Trophoblast cell (in vitro differentiated cells and primary cell): ENCODE data around the gene NPY4R2.
"Not testable (repeated sequence)": the region's sequence is repeated elsewhere in the genome, so short reads cannot be mapped to it uniquely, and the experiment has no call there.

Experiments
- DNase-seq, 2 donors: peaks; one replicate each; pipeline ENCODE4 v3.0.0-alpha.2; 2016
- H2AFZ ChIP-seq: 2 replicates; pipeline ENCODE4 v1.6.1; 2013; ENCODE audit warnings: low read length, moderate library complexity, mild to moderate bottlenecking; ENCODE audit not compliant: insufficient read depth, poor library complexity
- H2AK5ac ChIP-seq: 2 replicates; pipeline ENCODE4 v1.6.1; 2013; ENCODE audit warnings: mild to moderate bottlenecking, low read length
- H2BK120ac ChIP-seq: 2 replicates; pipeline ENCODE4 v1.6.1; 2013; ENCODE audit warnings: low read length, mild to moderate bottlenecking, moderate library complexity; ENCODE audit not compliant: insufficient read depth, poor library complexity
- H2BK12ac ChIP-seq: 2 replicates; pipeline ENCODE4 v1.6.1; 2013; ENCODE audit warnings: mild to moderate bottlenecking, low read length, moderate library complexity
- H2BK5ac ChIP-seq: 2 replicates; pipeline ENCODE4 v1.6.1; 2013; ENCODE audit warnings: low read length, low read depth, moderate library complexity, mild to moderate bottlenecking; ENCODE audit not compliant: poor library complexity
- H3K14ac ChIP-seq: 2 replicates; pipeline ENCODE4 v1.6.1; 2013; ENCODE audit warnings: mild to moderate bottlenecking, low read length
- H3K18ac ChIP-seq: 2 replicates; pipeline ENCODE4 v1.6.1; 2013; ENCODE audit warnings: mild to moderate bottlenecking, low read length
- H3K23ac ChIP-seq: 2 replicates; pipeline ENCODE4 v1.6.1; 2013; ENCODE audit warnings: low read length
- H3K27ac ChIP-seq: 2 replicates; pipeline ENCODE4 v1.5.1; 2013; ENCODE audit warnings: low read depth, mild to moderate bottlenecking, inconsistent platforms, low read length, moderate library complexity
- H3K27me3 ChIP-seq: 2 replicates; pipeline ENCODE4 v1.6.1; 2013; ENCODE audit warnings: inconsistent platforms, mild to moderate bottlenecking, low read length, moderate library complexity; ENCODE audit not compliant: insufficient read depth
- H3K36me3 ChIP-seq, 2 experiments: 1 replicate in 1 of 2; 2 replicates in 1 of 2; pipeline ENCODE4 v1.6.1; 2013; ENCODE audit warnings: low read length in 2 of 2, mild to moderate bottlenecking in 2 of 2, moderate library complexity in 1 of 2; ENCODE audit not compliant: insufficient read depth in 2 of 2, control insufficient read depth in 1 of 2
- H3K4ac ChIP-seq: 2 replicates; pipeline ENCODE4 v1.6.1; 2013; ENCODE audit warnings: low read depth, mild to moderate bottlenecking, low read length, moderate library complexity
- H3K4me1 ChIP-seq, 2 experiments: 1 replicate in 1 of 2; 2 replicates in 1 of 2; pipeline ENCODE4 v1.6.1; 2013; ENCODE audit warnings: low read length in 2 of 2, mild to moderate bottlenecking in 2 of 2, moderate library complexity in 1 of 2; ENCODE audit not compliant: insufficient read depth in 2 of 2, control insufficient read depth in 1 of 2
- H3K4me2 ChIP-seq: 2 replicates; pipeline ENCODE4 v1.6.1; 2013; ENCODE audit warnings: inconsistent platforms, mild to moderate bottlenecking, low read length, moderate library complexity
- H3K4me3 ChIP-seq: 2 replicates; pipeline ENCODE4 v1.5.1; 2013; ENCODE audit warnings: mild to moderate bottlenecking, low read depth, low read length, inconsistent platforms
- H3K79me1 ChIP-seq: one replicate; pipeline ENCODE4 v1.6.1; 2013; ENCODE audit warnings: low read length
- H3K79me2 ChIP-seq: 2 replicates; pipeline ENCODE4 v1.6.1; 2013; ENCODE audit warnings: low read length, mild to moderate bottlenecking; ENCODE audit not compliant: control insufficient read depth, insufficient read depth, poor library complexity
- H3K9ac ChIP-seq: 2 replicates; pipeline ENCODE4 v1.6.1; 2013; ENCODE audit warnings: mild to moderate bottlenecking, low read length
- H3K9me3 ChIP-seq: 2 replicates; pipeline ENCODE4 v1.6.1; 2013; ENCODE audit warnings: low read depth, mild to moderate bottlenecking, control low read depth, inconsistent platforms, low read length; ENCODE audit not compliant: insufficient read depth
- H4K12ac ChIP-seq: 2 replicates; pipeline ENCODE4 v1.6.1; 2013; ENCODE audit warnings: low read depth, mild to moderate bottlenecking, low read length, moderate library complexity
- H4K8ac ChIP-seq: 2 replicates; pipeline ENCODE4 v1.6.1; 2013; ENCODE audit warnings: low read depth, mild to moderate bottlenecking, low read length, moderate library complexity
- H4K91ac ChIP-seq: one replicate; pipeline ENCODE4 v1.6.1; 2013; ENCODE audit warnings: low read depth, mild to moderate bottlenecking, low read length, moderate library complexity
- WGBS: extraction: QIAGEN DNeasy Blood & Tissue Kit; methylation state at CpG from one replicate; pipeline ENCODE4 v1.1.7; 2013; ENCODE audit warnings: missing lambda C conversion rate; ENCODE audit not compliant: insufficient read length, insufficient coverage; ENCODE audit errors: extremely low coverage; 5-methylcytosine and 5-hydroxymethylcytosine counted together

The NPY4R2 gene

GRCh38 chr10:47910486-47910885 lies 8.0 kb upstream of the NPY4R2 start:
- not testable (repeated sequence) for H4K8ac ChIP-seq, H3K79me2 ChIP-seq, H3K27me3 ChIP-seq, H4K91ac ChIP-seq, H3K4me1 ChIP-seq, H3K79me1 ChIP-seq, H3K27ac ChIP-seq, H3K4me2 ChIP-seq, H3K4me3 ChIP-seq, H3K23ac ChIP-seq, H3K18ac ChIP-seq, H2AK5ac ChIP-seq, H2AFZ ChIP-seq, H3K9me3 ChIP-seq, H2BK5ac ChIP-seq, H3K14ac ChIP-seq, H3K4ac ChIP-seq, H3K36me3 ChIP-seq, H3K9ac ChIP-seq, H2BK120ac ChIP-seq, H4K12ac ChIP-seq, DNase-seq, H2BK12ac ChIP-seq
- WGBS, result no CpG with 5 or more reads among the region's 4 CpGs

GRCh38 chr10:47914052-47914451 lies 4.4 kb upstream of the NPY4R2 start:
- H3K4me2 ChIP-seq, H3K27me3 ChIP-seq, H3K9me3 ChIP-seq, H3K36me3 ChIP-seq, H3K14ac ChIP-seq, H3K27ac ChIP-seq, H3K23ac ChIP-seq, H3K79me1 ChIP-seq, H3K18ac ChIP-seq, H3K4me1 ChIP-seq, H2BK5ac ChIP-seq, H3K9ac ChIP-seq, H3K79me2 ChIP-seq, H4K8ac ChIP-seq, H4K12ac ChIP-seq, DNase-seq, H2AFZ ChIP-seq, H3K4me3 ChIP-seq, H4K91ac ChIP-seq, H2AK5ac ChIP-seq, H3K4ac ChIP-seq, H2BK12ac ChIP-seq, H2BK120ac ChIP-seq: not testable (repeated sequence)
- no CpG with 5 or more reads among the region's 2 CpGs for WGBS

- H3K27me3 ChIP-seq, result not testable (repeated sequence)
- no CpG with 5 or more reads among the region's 4 CpGs for WGBS
Observed at GRCh38 chr10:47915849-47916548, 2.5 kb upstream of the NPY4R2 start.

GRCh38 chr10:47920610-47921009 lies 2.1 kb downstream of the NPY4R2 start:
- H4K8ac ChIP-seq, H4K12ac ChIP-seq, H3K4ac ChIP-seq, H3K4me1 ChIP-seq, H3K14ac ChIP-seq, H3K27ac ChIP-seq, H3K9ac ChIP-seq, H4K91ac ChIP-seq, H3K79me1 ChIP-seq, H2BK5ac ChIP-seq, H2BK120ac ChIP-seq, H3K4me2 ChIP-seq, H3K36me3 ChIP-seq, H3K79me2 ChIP-seq, H3K18ac ChIP-seq, DNase-seq, H3K4me3 ChIP-seq, H2AK5ac ChIP-seq, H3K9me3 ChIP-seq, H3K23ac ChIP-seq, H2BK12ac ChIP-seq, H3K27me3 ChIP-seq, H2AFZ ChIP-seq: not testable (repeated sequence)
- WGBS, result no CpG with 5 or more reads among the region's 2 CpGs

More at GRCh38 chr10:47915849-47916548, 2.5 kb upstream of the NPY4R2 start:
- H4K91ac ChIP-seq, H3K18ac ChIP-seq, H3K23ac ChIP-seq, DNase-seq, H4K12ac ChIP-seq, H4K8ac ChIP-seq, H3K9ac ChIP-seq, H3K9me3 ChIP-seq, H3K4me1 ChIP-seq, H2BK12ac ChIP-seq, H2AK5ac ChIP-seq, H3K79me2 ChIP-seq, H3K4ac ChIP-seq, H3K14ac ChIP-seq, H2AFZ ChIP-seq, H3K27ac ChIP-seq, H3K36me3 ChIP-seq, H3K79me1 ChIP-seq, H2BK5ac ChIP-seq, H3K4me2 ChIP-seq, H2BK120ac ChIP-seq, H3K4me3 ChIP-seq: not testable (repeated sequence)
